ENCODE measurements around the gene TF.

GRCh38 chr3:133840767-133841166 is 94.6 kb downstream of the TF start:
- TF ChIP-seq CTCF (conservative IDR thresholded peaks at IDR 0.05 in 1 of 2, IDR thresholded peaks at IDR 0.05 in 1 of 2; ENCODE audit: extremely low read depth in 1 of 2, insufficient read depth in 1 of 2, low read depth in 1 of 2, low read length in 2 of 2): no peak
- no peak for TF ChIP-seq EZH2 (IDR thresholded peaks at IDR 0.05; ENCODE audit: borderline replicate concordance, low read length)
